Endothelial cell of umbilical vein (primary cell): Measurements from ENCODE around the gene PPIL1. TPM values are rescaled to one million over a fixed set of nuclear protein-coding genes. Genes with fewer than 3 reads are reported as not detected.

Experiments
- BruUV-seq: library from RNA; stranded (reverse); fragments of 400-500 nt; replicated peaks from 2 replicates; lab custom pipeline; 2021; lab: Mats Ljungman, UMichigan
- CTCF ChIA-PET: fragments of 300-600, 350-600 bp; sonication (Branson Sonifier 250); formaldehyde crosslinking; loops from one replicate; lab custom pipeline; 2021; ENCODE audit warnings: antibody characterized with exemption, inconsistent platforms; lab: Charles Lee
- POLR2A ChIA-PET: fragments of 300-600, 350-600 bp; sonication (Branson Sonifier 250); formaldehyde crosslinking; loops from one replicate; lab custom pipeline; 2021; ENCODE audit warnings: antibody characterized with exemption, inconsistent platforms; lab: Charles Lee
- DNase-seq: peaks from one replicate; pipeline ENCODE4 v3.0.0-alpha.2; 2011; ENCODE audit warnings: low read depth, low spot score
- FAIRE-seq: peaks from 2 replicates; lab custom pipeline; 2011; peaks lifted over from hg19 to GRCh38; lab: Jason Lieb, UNC
- H2AFZ ChIP-seq: 2 replicates; pipeline ENCODE4 v1.6.0; 2012; ENCODE audit warnings: low read depth, low read length, control low read depth, inconsistent platforms
- H3K27ac ChIP-seq: 2 replicates; pipeline ENCODE4 v1.5.1; 2011; ENCODE audit warnings: low read depth, mild to moderate bottlenecking, control low read depth, low read length, moderate library complexity; ENCODE audit not compliant: insufficient read depth
- H3K27me3 ChIP-seq, 2 experiments: 2 replicates each; pipeline versions ENCODE4 v1.6.0 to v1.6.1; 2011; ENCODE audit warnings: low read length in 2 of 2, mixed read lengths in 1 of 2; ENCODE audit not compliant: control insufficient read depth in 2 of 2, insufficient read depth in 2 of 2
- H3K36me3 ChIP-seq, 2 experiments: 2 replicates in 1 of 2; 3 replicates in 1 of 2; pipeline ENCODE4 v1.5.1; 2011; ENCODE audit warnings: low read length in 2 of 2, mild to moderate bottlenecking in 1 of 2, moderate library complexity in 1 of 2; ENCODE audit not compliant: control insufficient read depth in 2 of 2, insufficient read depth in 2 of 2; ENCODE audit errors: extremely low read depth in 1 of 2
- H3K4me1 ChIP-seq: 3 replicates; pipeline ENCODE4 v1.5.1; 2011; ENCODE audit warnings: mild to moderate bottlenecking, low read length; ENCODE audit not compliant: control insufficient read depth, insufficient read depth; ENCODE audit errors: extremely low read depth
- H3K4me2 ChIP-seq: 2 replicates; pipeline ENCODE4 v1.6.1; 2011; ENCODE audit warnings: low read length, control low read depth, mixed read lengths; ENCODE audit not compliant: insufficient read depth
- H3K4me3 ChIP-seq, 3 experiments: fragments of 200-600 bp in 1 of 3; sonication (generic), shearing (Covaris generic) in 1 of 3; replicated peaks in 1 of 3; 2 replicates each; pipeline ENCODE4 v1.5.1; 2011 to 2016; ENCODE audit warnings: control low read depth in 3 of 3, low read length in 3 of 3, mild to moderate bottlenecking in 2 of 3, inconsistent platforms in 1 of 3, low read depth in 1 of 3, moderate library complexity in 1 of 3; ENCODE audit not compliant: insufficient read depth in 1 of 3
- H3K79me2 ChIP-seq: 2 replicates; pipeline ENCODE4 v1.6.0; 2012; ENCODE audit warnings: low read length, inconsistent platforms; ENCODE audit not compliant: control insufficient read depth, insufficient read depth
- H3K9ac ChIP-seq: replicated peaks from 2 replicates; pipeline ENCODE3; 2011; ENCODE audit warnings: low read length, control low read depth; ENCODE audit not compliant: insufficient read depth; ENCODE audit errors: extremely low read depth
- H3K9me1 ChIP-seq: replicated peaks from 3 replicates; pipeline ENCODE4 v1.6.0; 2011; ENCODE audit warnings: mild to moderate bottlenecking, low read length; ENCODE audit not compliant: control insufficient read depth, insufficient read depth; ENCODE audit errors: extremely low read depth
- H3K9me3 ChIP-seq: replicated peaks from 2 replicates; pipeline ENCODE4 v1.5.1; 2012; ENCODE audit warnings: low read length, inconsistent platforms; ENCODE audit not compliant: control insufficient read depth, insufficient read depth
- H4K20me1 ChIP-seq: replicated peaks from 2 replicates; pipeline ENCODE3; 2011; ENCODE audit warnings: mild to moderate bottlenecking, low read length; ENCODE audit not compliant: control insufficient read depth, insufficient read depth; ENCODE audit errors: extremely low read depth
- CTCF ChIP-seq, 2 donors: IDR thresholded peaks; 1 replicate in 1 of 2; 2 replicates in 1 of 2; pipeline ENCODE4 v1.5.1; 2011; ENCODE audit warnings: low read length in 2 of 2, mild to moderate bottlenecking in 2 of 2, moderate library complexity in 2 of 2, control low read depth in 1 of 2, inconsistent platforms in 1 of 2, low read depth in 1 of 2; ENCODE audit not compliant: insufficient read depth in 1 of 2; ENCODE audit errors: extremely low read depth in 1 of 2
- FOS ChIP-seq: IDR thresholded peaks from 2 replicates; pipeline ENCODE4 v1.6.1; 2011; ENCODE audit warnings: mild to moderate bottlenecking, low read length, moderate library complexity, borderline replicate concordance; ENCODE audit not compliant: insufficient read depth
- GATA2 ChIP-seq: IDR thresholded peaks from 2 replicates; pipeline ENCODE4 v1.7.0; 2011; ENCODE audit warnings: low read depth, mild to moderate bottlenecking, moderate library complexity, mixed read lengths, low read length; ENCODE audit not compliant: insufficient read length, insufficient read depth
- MAX ChIP-seq: IDR thresholded peaks from 2 replicates; pipeline ENCODE4 v1.6.1; 2011; ENCODE audit not compliant: insufficient read depth, insufficient read length
- MYC ChIP-seq: IDR thresholded peaks from one replicate; pipeline ENCODE4 v1.6.1; 2011; ENCODE audit warnings: mild to moderate bottlenecking, low read depth, low read length
- POLR2A ChIP-seq: IDR thresholded peaks from 2 replicates; pipeline ENCODE4 v1.6.1; 2012; ENCODE audit warnings: low read depth, mild to moderate bottlenecking, control low read depth, low read length
- POLR2AphosphoS5 ChIP-seq: IDR thresholded peaks from 2 replicates; pipeline ENCODE4 v1.6.1; 2012; ENCODE audit warnings: low read depth, mild to moderate bottlenecking, control low read depth, low read length, moderate library complexity; ENCODE audit not compliant: insufficient read depth
- dilution Hi-C: fragments of 300-500 bp; cut with MboI; formaldehyde crosslinking; loops from one replicate; pipeline ENCODE4 v1.15.0; 2019; ENCODE audit warnings: low sequenced_read_pairs; ENCODE audit not compliant: extremely low pct_ligation_motif_present
- intact Hi-C: fragments of 100-400 bp; cut with micrococcal nuclease; formaldehyde crosslinking; loops from one replicate; pipeline ENCODE4 v1.10.0; 2022
- polyA plus RNA-seq, 4 experiments: library from polyadenylated mRNA; depleted of rRNA in 3 of 4; stranded (reverse) in 3 of 4; unstranded in 1 of 4; fragments of >200 nt; gene quantifications; 2 replicates each; pipeline versions ENCODE4 v1.2.1 to v1.2.3, GENCODE V29; 2011 to 2012; ENCODE audit warnings: missing spikeins in 1 of 4
- total RNA-seq: library from RNA; stranded (reverse); gene quantifications from 2 replicates; pipeline ENCODE4 v1.2.3, GENCODE V29; 2021

PPIL1 gene
- total and polyA plus RNA-seq, 2 donors (not counting 3 experiments of a cell fraction or from before 2014, with no cell fraction given): 28.6 to 35.6 TPM

GRCh38 chr6:36853325-36853724 is 21.3 kb downstream of the PPIL1 start:
- no peaks in the 10 kb centered on the region for H3K9me3 ChIP-seq
- H3K27me3 ChIP-seq: no peaks in the 10 kb centered on the region
- H3K4me3 ChIP-seq: no peak overlapping the region
- peak overlapping the region; percentile 13 for H3K4me2 ChIP-seq
- TF ChIP-seq GATA2 (no peak), POLR2A (no peak), FOS (no peak), MAX (peak; percentile 83)
- BruUV-seq: no TSS peak
- peak; percentile 42 for DNase-seq
- peak overlapping the region; percentile 28 for H2AFZ ChIP-seq
- CTCF ChIA-PET: interaction anchor here (0.9 to 8.7 kb wide), 18 partner anchors 10 to 357 kb away, joined by 3 to 552 read pairs (median 16); partner anchors contain the start of genes C6orf89 and PPIL1
- H4K20me1 ChIP-seq: no peaks in the 10 kb centered on the region
- peaks cover 2 to 11% of the 10 kb centered on the region in 2 experiments for H3K36me3 ChIP-seq
- peaks cover 28% of the 10 kb centered on the region for H3K4me1 ChIP-seq
- H3K9ac ChIP-seq: peak overlapping the region; percentile 27
- H3K9me1 ChIP-seq: no peaks in the 10 kb centered on the region
- POLR2A ChIA-PET: interaction anchor here (0.5 kb wide), 1 partner anchor 25 kb away, joined by 4 read pairs; no protein-coding TSS in a partner anchor
- no peaks in the 10 kb centered on the region for H3K79me2 ChIP-seq
- intact Hi-C loops: loop anchor here (10.0 kb wide), 1 partner anchor 229 kb away; no protein-coding TSS in a partner anchor
- H3K27ac ChIP-seq: peak overlapping the region; percentile 84
- peak; percentile 78 for FAIRE-seq
- dilution Hi-C loops: loop anchor here (5.0 kb wide), 1 partner anchor 41 kb away; no protein-coding TSS in a partner anchor

GRCh38 chr6:36852481-36853147 is 22.0 kb downstream of the PPIL1 start:
- peak overlapping the region; percentile 84 for H3K27ac ChIP-seq
- peaks cover 30% of the 10 kb centered on the region for H3K4me1 ChIP-seq
- intact Hi-C loops (loop anchor here (10.0 kb wide), 1 partner anchor 228 kb away; no protein-coding TSS in a partner anchor), dilution Hi-C loops (loop anchor here (5.0 kb wide), 1 partner anchor 40 kb away; no protein-coding TSS in a partner anchor)
- no peaks in the 10 kb centered on the region for H3K9me3 ChIP-seq
- DNase-seq (peak; percentile 50), FAIRE-seq (peak; percentile 83)
- H3K79me2 ChIP-seq: no peaks in the 10 kb centered on the region
- H2AFZ ChIP-seq: no peak overlapping the region
- ChIA-PET POLR2A (interaction anchor here (0.5 kb wide), 1 partner anchor 25 kb away, joined by 4 read pairs; no protein-coding TSS in a partner anchor), CTCF (interaction anchor here (0.9 to 8.7 kb wide), 25 partner anchors 10 to 357 kb away, joined by 3 to 552 read pairs (median 12); partner anchors contain the start of genes C6orf89 and PPIL1)
- H3K27me3 ChIP-seq: no peaks in the 10 kb centered on the region
- peak; percentile 15 to 23 for TF ChIP-seq CTCF (IDR thresholded peaks at IDR 0.05; ENCODE audit: extremely low read depth in 1 of 2, insufficient read depth in 1 of 2, low read depth in 1 of 2, low read length in 2 of 2)
- TF ChIP-seq MYC: no peak
- TF ChIP-seq POLR2AphosphoS5: peak; percentile 12
- no peak for TF ChIP-seq FOS
- peak; percentile 19 for TF ChIP-seq POLR2A
- no peaks in the 10 kb centered on the region for H4K20me1 ChIP-seq
- TSS peak; percentile 81 for BruUV-seq
- H3K9ac ChIP-seq: peak overlapping the region; percentile 27
- H3K36me3 ChIP-seq: peaks cover 2 to 11% of the 10 kb centered on the region in 2 experiments
- peak overlapping the region; percentile 13 for H3K4me2 ChIP-seq
- H3K9me1 ChIP-seq: no peaks in the 10 kb centered on the region
- H3K4me3 ChIP-seq: no peak overlapping the region
